Left hindlimb (tissue), 1 donor: ENCODE results near the gene FKBP14.

Experiments
- DNase-seq: peaks from one replicate; pipeline ENCODE4 v3.0.0-alpha.2; 2018

The FKBP14 gene

GRCh38 chr7:30032310-30033125, 6.0 kb upstream of the FKBP14 start:
- DNase-seq, result no peak

- no peak for DNase-seq
Observed at GRCh38 chr7:30029696-30030095, 3.2 kb upstream of the FKBP14 start.

GRCh38 chr7:30028749-30029635, 2.5 kb upstream of the FKBP14 start:
- peak; percentile 49 for DNase-seq

- DNase-seq, result peak; percentile 92
Observed at GRCh38 chr7:30028216-30028748, 1.8 kb upstream of the FKBP14 start, which contains the start of gene PLEKHA8. TSS of gene PLEKHA8 (plus strand) at chr7:30028412. CDS start at chr7:30028763, 351 bp downstream.

- no peak for DNase-seq
Observed at GRCh38 chr7:30027740-30028215, 1.3 kb upstream of the FKBP14 start.

GRCh38 chr7:30027065-30027456, 559 bp upstream of the FKBP14 start:
- no peak for DNase-seq

- no peak for DNase-seq
Observed at GRCh38 chr7:30023524-30023923, 3.0 kb downstream of the FKBP14 start.

- no peak for DNase-seq
Observed at GRCh38 chr7:30022991-30023390, 3.5 kb downstream of the FKBP14 start.

GRCh38 chr7:30020535-30020934, 6.0 kb downstream of the FKBP14 start:
- DNase-seq, result no peak

- no peak for DNase-seq
Observed at GRCh38 chr7:30019960-30020359, 6.5 kb downstream of the FKBP14 start.

- no peak for DNase-seq
Observed at GRCh38 chr7:30019387-30019786, 7.1 kb downstream of the FKBP14 start.

- DNase-seq, result no peak
Observed at GRCh38 chr7:30018451-30018850, 8.1 kb downstream of the FKBP14 start.

- DNase-seq, result no peak
Observed at GRCh38 chr7:30012757-30013156, 13.7 kb downstream of the FKBP14 start.

GRCh38 chr7:30010021-30010420, 16.5 kb downstream of the FKBP14 start:
- no peak for DNase-seq

GRCh38 chr7:30005464-30005863, 21.0 kb downstream of the FKBP14 start:
- no peak for DNase-seq

- DNase-seq, result no peak
Observed at GRCh38 chr7:30003098-30003497, 23.4 kb downstream of the FKBP14 start.

- DNase-seq, result no peak
Observed at GRCh38 chr7:30001998-30002397, 24.5 kb downstream of the FKBP14 start.

GRCh38 chr7:29998489-29998888, 28.0 kb downstream of the FKBP14 start:
- no peak for DNase-seq

- DNase-seq, result no peak
Observed at GRCh38 chr7:29996321-29996720, 30.2 kb downstream of the FKBP14 start.

- no peak for DNase-seq
Observed at GRCh38 chr7:29995652-29996051, 30.9 kb downstream of the FKBP14 start.

GRCh38 chr7:29993140-29993539, 33.4 kb downstream of the FKBP14 start:
- DNase-seq, result no peak

GRCh38 chr7:29991937-29992336, 34.6 kb downstream of the FKBP14 start:
- DNase-seq, result no peak

- DNase-seq, result no peak
Observed at GRCh38 chr7:29990931-29991330, 35.6 kb downstream of the FKBP14 start.
